ENCODE data around the gene MYO5B. TPM values are rescaled to one million over a fixed set of nuclear protein-coding genes. Genes with fewer than 3 reads are reported as not detected.

The MYO5B gene
- total RNA-seq, 2 donors from 2014 or later = 0.12 to 0.39 TPM

- Mint-ChIP-seq H3K4me1 (ENCODE audit: low read depth) (no peaks in the 10 kb centered on the region), H3K27me3 (ENCODE audit: low read depth) (no peaks in the 10 kb centered on the region), H3K27ac (no peak overlapping the region), H3K36me3 (ENCODE audit: insufficient read depth in 2 of 2) (no peaks in the 10 kb centered on the region), H3K4me3 (no peak overlapping the region), H3K9me3 (no peaks in the 10 kb centered on the region)
- ATAC-seq (replicated peaks in 1 of 2) = no peak
- DNase-seq = no peak
Observed at GRCh38 chr18:49968644-49969309, 226.2 kb downstream of the MYO5B start.

GRCh38 chr18:49967636-49968313 lies 227.2 kb downstream of the MYO5B start:
- Mint-ChIP-seq H3K27me3 (ENCODE audit: low read depth) (no peaks in the 10 kb centered on the region), H3K4me1 (ENCODE audit: low read depth) (no peaks in the 10 kb centered on the region), H3K36me3 (ENCODE audit: insufficient read depth in 2 of 2) (no peaks in the 10 kb centered on the region), H3K9me3 (no peaks in the 10 kb centered on the region), H3K4me3 (no peak overlapping the region), H3K27ac (no peak overlapping the region)
- DNase-seq = no peak
- no peak for ATAC-seq (replicated peaks in 1 of 2)

- no peak for ATAC-seq (replicated peaks in 1 of 2)
- no peaks in the 10 kb centered on the region for H3K4me1 Mint-ChIP-seq (ENCODE audit: low read depth)
- H3K4me3 Mint-ChIP-seq = no peak overlapping the region
- no peaks in the 10 kb centered on the region for H3K27me3 Mint-ChIP-seq (ENCODE audit: low read depth)
- no peak for DNase-seq
- H3K9me3 Mint-ChIP-seq = no peaks in the 10 kb centered on the region
- no peak overlapping the region for H3K27ac Mint-ChIP-seq
- H3K36me3 Mint-ChIP-seq (ENCODE audit: insufficient read depth in 2 of 2) = no peaks in the 10 kb centered on the region
Observed at GRCh38 chr18:49967171-49967570, 227.8 kb downstream of the MYO5B start.

GRCh38 chr18:49966090-49966489 lies 228.9 kb downstream of the MYO5B start:
- ATAC-seq (replicated peaks in 1 of 2) (no peak), DNase-seq (no peak)
- peaks cover 10% of the 10 kb centered on the region for H3K4me1 Mint-ChIP-seq (ENCODE audit: low read depth)
- H3K36me3 Mint-ChIP-seq (ENCODE audit: insufficient read depth in 2 of 2) = no peaks in the 10 kb centered on the region
- H3K27ac Mint-ChIP-seq = no peak overlapping the region
- no peak overlapping the region for H3K4me3 Mint-ChIP-seq
- no peaks in the 10 kb centered on the region for H3K9me3 Mint-ChIP-seq
- no peaks in the 10 kb centered on the region for H3K27me3 Mint-ChIP-seq (ENCODE audit: low read depth)

GRCh38 chr18:49963217-49963616 lies 231.7 kb downstream of the MYO5B start:
- H3K4me3 Mint-ChIP-seq = no peak overlapping the region
- peaks cover 10% of the 10 kb centered on the region for H3K27me3 Mint-ChIP-seq (ENCODE audit: low read depth)
- H3K9me3 Mint-ChIP-seq = no peaks in the 10 kb centered on the region
- DNase-seq (no peak), ATAC-seq (replicated peaks in 1 of 2) (no peak)
- no peak overlapping the region for H3K27ac Mint-ChIP-seq
- no peaks in the 10 kb centered on the region for H3K36me3 Mint-ChIP-seq (ENCODE audit: insufficient read depth in 2 of 2)
- H3K4me1 Mint-ChIP-seq (ENCODE audit: low read depth) = peaks cover 38% of the 10 kb centered on the region

- H3K9me3 Mint-ChIP-seq = no peaks in the 10 kb centered on the region
- no peaks in the 10 kb centered on the region for H3K36me3 Mint-ChIP-seq (ENCODE audit: insufficient read depth in 2 of 2)
- H3K27me3 Mint-ChIP-seq (ENCODE audit: low read depth) = peaks cover 16% of the 10 kb centered on the region
- no peak overlapping the region for H3K27ac Mint-ChIP-seq
- ATAC-seq (replicated peaks in 1 of 2) = peak in 1 of 2 donors; percentile 39
- DNase-seq = no peak
- H3K4me1 Mint-ChIP-seq (ENCODE audit: low read depth) = peaks cover 45% of the 10 kb centered on the region
- H3K4me3 Mint-ChIP-seq = no peak overlapping the region
Observed at GRCh38 chr18:49961271-49961670, 233.7 kb downstream of the MYO5B start.

GRCh38 chr18:49960376-49960775 lies 234.6 kb downstream of the MYO5B start:
- H3K27ac Mint-ChIP-seq = no peak overlapping the region
- H3K4me3 Mint-ChIP-seq = no peak overlapping the region
- DNase-seq (no peak), ATAC-seq (replicated peaks in 1 of 2) (no peak)
- H3K36me3 Mint-ChIP-seq (ENCODE audit: insufficient read depth in 2 of 2) = no peaks in the 10 kb centered on the region
- no peaks in the 10 kb centered on the region for H3K9me3 Mint-ChIP-seq
- H3K27me3 Mint-ChIP-seq (ENCODE audit: low read depth) = peaks cover 16% of the 10 kb centered on the region
- H3K4me1 Mint-ChIP-seq (ENCODE audit: low read depth) = peaks cover 45% of the 10 kb centered on the region

GRCh38 chr18:49959176-49959575 lies 235.8 kb downstream of the MYO5B start:
- ATAC-seq (replicated peaks in 1 of 2) (peak; percentile 79 to 84), DNase-seq (peak; percentile 20 to 23)
- no peaks in the 10 kb centered on the region for H3K36me3 Mint-ChIP-seq (ENCODE audit: insufficient read depth in 2 of 2)
- no peaks in the 10 kb centered on the region for H3K9me3 Mint-ChIP-seq
- no peak overlapping the region for H3K27ac Mint-ChIP-seq
- no peak overlapping the region for H3K4me3 Mint-ChIP-seq
- peaks cover 45% of the 10 kb centered on the region for H3K4me1 Mint-ChIP-seq (ENCODE audit: low read depth)
- H3K27me3 Mint-ChIP-seq (ENCODE audit: low read depth) = peaks cover 16% of the 10 kb centered on the region

- peaks cover 36% of the 10 kb centered on the region for H3K4me1 Mint-ChIP-seq (ENCODE audit: low read depth)
- peaks cover 22% of the 10 kb centered on the region for H3K27me3 Mint-ChIP-seq (ENCODE audit: low read depth)
- ATAC-seq (replicated peaks in 1 of 2) (no peak), DNase-seq (no peak)
- no peaks in the 10 kb centered on the region for H3K9me3 Mint-ChIP-seq
- H3K36me3 Mint-ChIP-seq (ENCODE audit: insufficient read depth in 2 of 2) = no peaks in the 10 kb centered on the region
- no peak overlapping the region for H3K27ac Mint-ChIP-seq
- no peak overlapping the region for H3K4me3 Mint-ChIP-seq
Observed at GRCh38 chr18:49955263-49955662, 239.7 kb downstream of the MYO5B start.

GRCh38 chr18:49953391-49953790 lies 241.6 kb downstream of the MYO5B start:
- no peak overlapping the region for H3K27ac Mint-ChIP-seq
- H3K27me3 Mint-ChIP-seq (ENCODE audit: low read depth) = peaks cover 14% of the 10 kb centered on the region
- no peak for DNase-seq
- no peaks in the 10 kb centered on the region for H3K9me3 Mint-ChIP-seq
- no peak overlapping the region for H3K4me3 Mint-ChIP-seq
- peaks cover 22% of the 10 kb centered on the region for H3K4me1 Mint-ChIP-seq (ENCODE audit: low read depth)
- H3K36me3 Mint-ChIP-seq (ENCODE audit: insufficient read depth in 2 of 2) = no peaks in the 10 kb centered on the region
- ATAC-seq (replicated peaks in 1 of 2) = no peak

- Mint-ChIP-seq H3K4me3 (peak overlapping the region in 1 of 2 donors; percentile 23), H3K36me3 (ENCODE audit: insufficient read depth in 2 of 2) (no peaks in the 10 kb centered on the region), H3K9me3 (no peaks in the 10 kb centered on the region), H3K27me3 (ENCODE audit: low read depth) (peaks cover 6% of the 10 kb centered on the region), H3K27ac (no peak overlapping the region), H3K4me1 (ENCODE audit: low read depth) (peaks cover 15% of the 10 kb centered on the region)
- ATAC-seq (replicated peaks in 1 of 2) (peak; percentile 43 to 53), DNase-seq (no peak)
Observed at GRCh38 chr18:49949951-49950395, 245.0 kb downstream of the MYO5B start.

GRCh38 chr18:49948975-49949374 lies 246.0 kb downstream of the MYO5B start:
- H3K4me3 Mint-ChIP-seq = no peak overlapping the region
- H3K9me3 Mint-ChIP-seq = no peaks in the 10 kb centered on the region
- no peak for DNase-seq
- no peak overlapping the region for H3K27ac Mint-ChIP-seq
- H3K36me3 Mint-ChIP-seq (ENCODE audit: insufficient read depth in 2 of 2) = no peaks in the 10 kb centered on the region
- H3K4me1 Mint-ChIP-seq (ENCODE audit: low read depth) = peaks cover 19% of the 10 kb centered on the region
- peaks cover 6% of the 10 kb centered on the region for H3K27me3 Mint-ChIP-seq (ENCODE audit: low read depth)
- no peak for ATAC-seq (replicated peaks in 1 of 2)

- Mint-ChIP-seq H3K4me3 (no peak overlapping the region), H3K4me1 (ENCODE audit: low read depth) (peaks cover 4% of the 10 kb centered on the region), H3K36me3 (ENCODE audit: insufficient read depth in 2 of 2) (no peaks in the 10 kb centered on the region), H3K9me3 (no peaks in the 10 kb centered on the region), H3K27ac (no peak overlapping the region), H3K27me3 (ENCODE audit: low read depth) (no peaks in the 10 kb centered on the region)
- ATAC-seq (replicated peaks in 1 of 2) = peak in 1 of 2 donors; percentile 25
- peak in 1 of 2 donors; percentile 8 for DNase-seq
Observed at GRCh38 chr18:49944663-49945062, 250.3 kb downstream of the MYO5B start.

- no peaks in the 10 kb centered on the region for H3K4me1 Mint-ChIP-seq (ENCODE audit: low read depth)
- no peak overlapping the region for H3K4me3 Mint-ChIP-seq
- peaks cover 11% of the 10 kb centered on the region for H3K27me3 Mint-ChIP-seq (ENCODE audit: low read depth)
- ATAC-seq (replicated peaks in 1 of 2) = no peak
- DNase-seq = no peak
- no peaks in the 10 kb centered on the region for H3K36me3 Mint-ChIP-seq (ENCODE audit: insufficient read depth in 2 of 2)
- no peak overlapping the region for H3K27ac Mint-ChIP-seq
- H3K9me3 Mint-ChIP-seq = no peaks in the 10 kb centered on the region
Observed at GRCh38 chr18:49936821-49937220, 258.1 kb downstream of the MYO5B start.
